GM19452 (cell line): ENCODE data around the gene TUBB1.
A peak's percentile ranks its signal among the peaks of the same experiment; 100 is the strongest.
"Not testable (repeated sequence)": the region's sequence is repeated elsewhere in the genome, so short reads cannot be mapped to it uniquely, and the experiment has no call there.

Experiments used
- ATAC-seq: cut with Tn5 transposase; IDR thresholded peaks from one replicate; pipeline ENCODE4 v1.9.1; 2021; ENCODE audit not compliant: unreplicated experiment

Gene TUBB1

DNA sequence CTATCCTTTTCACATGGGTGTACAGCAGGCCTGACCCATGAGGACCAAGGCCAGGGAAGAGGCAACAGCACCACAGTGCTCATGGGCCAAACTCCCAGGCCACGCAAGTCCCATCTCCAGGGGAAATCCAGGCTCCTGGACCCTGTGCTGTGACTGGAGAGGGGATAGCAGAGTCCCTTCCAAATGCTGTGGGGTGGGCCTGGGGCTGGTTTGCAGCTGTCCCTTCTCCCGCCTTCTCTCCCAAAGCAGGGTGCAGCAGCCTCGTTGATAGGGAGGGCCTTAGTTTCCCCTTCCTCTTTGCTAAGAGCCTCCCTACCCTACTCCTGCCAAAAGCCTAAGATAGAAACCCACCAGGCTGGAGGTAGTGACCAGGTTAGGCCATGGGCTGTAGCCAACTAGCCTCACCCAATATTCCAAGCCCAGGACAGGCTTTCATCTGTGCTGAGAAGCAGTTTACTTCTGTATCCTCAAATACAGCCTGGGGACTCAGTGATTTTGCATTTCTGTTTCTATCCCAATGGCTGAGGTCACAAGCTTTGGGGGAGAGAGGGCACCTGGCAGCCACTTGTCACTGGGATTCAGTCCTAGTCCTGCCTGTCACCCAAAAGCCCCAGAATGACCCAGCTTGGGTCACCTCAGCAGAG is 13.6 kb upstream of the TUBB1 start:
- ATAC-seq: no peak

DNA sequence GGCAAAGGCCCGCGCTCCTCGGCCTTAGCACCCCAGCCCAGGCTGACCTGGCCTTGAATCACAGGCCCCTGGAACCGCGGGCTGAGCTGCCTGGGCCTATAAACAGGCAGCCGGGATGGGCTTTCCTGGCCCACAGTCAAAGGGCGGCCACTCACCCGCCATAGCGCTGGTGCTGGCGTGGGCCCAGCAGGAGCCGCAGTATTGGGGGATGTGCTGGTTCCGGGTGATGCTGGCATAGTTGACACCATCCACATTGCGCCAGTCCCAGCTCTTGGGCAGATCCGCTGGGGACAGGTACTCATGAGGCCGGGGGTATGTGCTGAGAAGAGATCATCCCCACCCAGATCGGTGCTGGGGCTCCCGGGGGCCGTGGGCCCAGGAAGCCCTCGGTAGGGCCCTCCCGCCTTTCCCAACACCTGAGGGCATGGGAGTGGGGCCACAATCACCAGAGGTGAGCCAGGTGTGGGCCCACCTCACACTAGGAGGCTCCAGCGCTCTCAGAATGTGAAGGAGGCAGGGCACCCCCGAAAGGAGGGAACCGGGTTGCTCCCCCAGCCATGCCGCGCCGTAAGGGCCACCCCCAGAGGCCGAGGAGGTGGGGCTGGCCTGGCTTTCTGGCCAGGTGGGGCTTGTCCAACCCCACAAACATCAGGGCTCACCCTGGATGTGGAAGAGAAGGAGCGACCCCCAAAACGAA is 12.9 kb upstream of the TUBB1 start:
- ATAC-seq: no peak

DNA sequence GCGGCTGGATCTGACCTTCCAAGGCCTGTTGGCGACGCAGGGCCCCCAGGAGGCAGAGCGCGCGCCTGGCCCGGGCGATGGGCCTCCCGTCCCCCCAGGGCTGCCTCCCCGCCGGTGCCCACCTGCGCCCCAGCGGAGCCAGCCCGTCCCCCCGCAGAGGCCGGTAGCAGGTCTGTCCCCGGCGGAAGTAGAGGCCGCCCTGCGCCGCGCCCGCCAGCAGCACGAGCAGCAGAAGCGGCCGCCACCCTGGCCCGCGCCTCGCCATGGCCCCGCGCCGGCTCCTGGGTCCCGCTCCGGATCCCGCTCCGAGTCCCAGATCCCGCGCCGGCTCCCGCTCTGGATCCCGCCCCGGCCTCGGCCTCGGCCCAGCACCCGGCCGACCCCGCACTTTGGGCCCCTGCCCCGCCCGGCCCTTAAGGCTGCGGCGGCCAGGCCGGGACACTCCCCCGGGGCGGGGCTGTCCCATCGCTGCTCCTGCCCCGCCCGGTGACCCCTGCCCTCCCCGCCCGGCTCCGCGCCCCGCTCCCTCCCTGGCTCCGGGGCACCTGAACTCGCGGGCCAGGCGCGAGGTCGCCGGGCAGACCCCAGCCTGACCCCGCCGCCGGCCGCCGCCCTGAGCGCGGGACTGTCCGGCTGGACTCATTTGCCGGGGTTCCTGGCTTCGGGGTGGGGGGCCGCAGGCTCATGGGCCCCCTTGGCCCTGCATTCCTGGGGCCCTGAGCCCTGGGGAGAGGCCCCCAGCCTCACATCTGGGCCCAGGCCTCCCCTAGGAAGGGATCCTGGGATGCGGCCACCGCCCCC is 12.2 kb upstream of the TUBB1 start, which contains the start of gene CTSZ:
Gene CTSZ (minus strand): TSS at position 391 of the 801 bp plus-strand sequence. CDS start 126 bp downstream, at position 265.
- ATAC-seq: no peak

DNA sequence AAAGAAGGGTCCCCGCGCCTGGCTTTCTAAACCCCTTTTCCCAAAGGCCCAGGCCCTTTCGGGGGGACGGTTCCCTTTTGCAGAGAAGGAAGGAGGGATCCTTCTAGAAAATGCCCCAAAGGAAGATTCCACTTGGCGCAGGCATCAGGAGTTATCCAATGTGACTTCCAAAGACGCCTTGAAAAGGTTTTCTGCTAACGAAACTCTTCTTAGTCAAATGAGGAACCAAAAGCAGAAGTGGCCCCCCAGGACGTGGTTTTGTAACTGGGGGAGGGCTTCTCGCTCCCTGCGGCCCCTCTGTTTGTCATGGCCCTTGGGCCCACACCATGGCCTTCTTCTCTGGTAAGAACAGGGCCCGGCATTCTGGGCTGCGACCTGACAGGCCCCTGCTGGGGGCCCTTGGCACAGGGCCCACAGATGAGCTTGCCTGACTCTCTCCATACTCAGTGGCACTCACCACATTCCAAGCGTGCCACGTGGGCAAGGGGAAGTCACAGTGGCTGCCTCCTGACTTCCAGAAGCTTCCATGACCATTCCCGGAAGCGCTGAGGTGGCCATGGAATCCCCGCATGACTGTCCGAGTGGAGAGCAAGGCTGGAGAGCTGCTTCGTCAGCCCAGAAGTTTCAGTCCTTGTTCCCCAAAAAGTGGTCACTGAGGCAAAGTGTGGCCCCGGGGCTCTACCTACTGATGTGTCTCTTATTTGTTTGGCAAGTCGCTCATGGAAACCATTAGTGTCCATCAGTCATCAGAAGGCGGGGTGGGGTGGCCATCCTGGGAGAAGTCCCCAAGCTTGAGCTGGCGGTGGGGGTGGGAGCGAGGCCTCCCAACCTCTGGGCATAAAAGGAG is 11.3 kb upstream of the TUBB1 start:
- peak; percentile 33 for ATAC-seq

DNA sequence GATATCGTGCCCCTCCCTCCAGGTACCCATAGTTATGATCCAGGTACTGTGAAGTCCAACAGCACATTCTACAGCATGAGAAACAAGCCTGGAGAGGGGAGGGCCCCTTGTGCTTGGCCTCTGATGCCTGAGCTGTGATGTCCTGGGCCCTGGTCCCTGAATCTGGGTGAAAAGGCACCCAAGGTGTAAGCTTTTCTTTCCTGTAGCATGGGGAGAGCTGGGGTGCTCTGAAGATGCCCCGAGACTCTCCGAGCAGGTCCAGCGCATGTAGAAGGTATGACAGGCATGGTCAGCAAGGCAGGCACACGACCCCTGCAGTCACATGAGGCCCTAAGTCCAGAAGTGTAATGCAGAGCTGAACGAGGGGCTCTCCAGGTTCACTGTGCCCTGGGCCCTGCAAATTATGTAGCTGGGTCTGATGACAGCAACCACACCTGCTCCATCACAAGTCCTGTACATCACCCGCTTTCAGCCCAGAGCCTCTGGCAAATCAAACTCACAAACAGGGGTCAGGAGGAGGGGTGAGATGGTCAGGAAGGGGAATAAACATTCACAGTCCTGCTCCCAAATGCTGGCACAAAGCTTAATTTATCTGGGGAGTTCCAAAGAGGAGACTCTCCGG is 10.4 kb upstream of the TUBB1 start:
- ATAC-seq: no peak

DNA sequence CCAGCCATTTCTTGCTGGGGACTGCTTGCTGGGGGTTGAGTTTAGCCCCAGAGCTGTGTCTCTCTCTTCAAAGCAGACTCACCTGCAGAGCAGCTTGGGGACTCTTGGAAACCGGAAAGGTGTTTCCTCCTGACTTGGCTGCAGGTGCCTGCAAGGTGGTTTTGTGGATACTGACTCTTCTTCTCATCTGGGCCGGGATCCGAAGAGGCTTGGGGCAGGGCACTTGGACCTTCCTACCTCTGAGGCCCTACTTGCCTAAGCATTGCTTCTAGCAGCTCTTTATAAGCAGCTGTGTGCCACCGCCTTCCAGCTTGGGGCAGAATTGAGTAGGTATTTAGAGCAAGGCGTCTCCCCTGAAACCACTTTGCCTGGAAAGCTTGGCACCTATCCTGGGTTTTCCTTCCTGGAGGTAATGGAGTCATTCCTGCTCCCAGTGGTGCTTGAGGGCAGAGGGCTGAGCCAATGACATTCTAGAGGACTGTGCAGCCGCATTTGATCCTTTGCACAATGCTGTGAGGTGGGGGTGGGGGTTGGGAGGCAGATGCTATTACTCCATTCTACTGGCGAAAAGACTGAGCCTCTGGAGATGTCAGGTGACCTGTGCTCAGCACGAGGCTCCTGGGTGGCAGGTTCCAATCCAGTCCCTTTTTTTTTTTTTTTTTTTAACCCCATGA is 8.8 kb upstream of the TUBB1 start:
- ATAC-seq: no peak

DNA sequence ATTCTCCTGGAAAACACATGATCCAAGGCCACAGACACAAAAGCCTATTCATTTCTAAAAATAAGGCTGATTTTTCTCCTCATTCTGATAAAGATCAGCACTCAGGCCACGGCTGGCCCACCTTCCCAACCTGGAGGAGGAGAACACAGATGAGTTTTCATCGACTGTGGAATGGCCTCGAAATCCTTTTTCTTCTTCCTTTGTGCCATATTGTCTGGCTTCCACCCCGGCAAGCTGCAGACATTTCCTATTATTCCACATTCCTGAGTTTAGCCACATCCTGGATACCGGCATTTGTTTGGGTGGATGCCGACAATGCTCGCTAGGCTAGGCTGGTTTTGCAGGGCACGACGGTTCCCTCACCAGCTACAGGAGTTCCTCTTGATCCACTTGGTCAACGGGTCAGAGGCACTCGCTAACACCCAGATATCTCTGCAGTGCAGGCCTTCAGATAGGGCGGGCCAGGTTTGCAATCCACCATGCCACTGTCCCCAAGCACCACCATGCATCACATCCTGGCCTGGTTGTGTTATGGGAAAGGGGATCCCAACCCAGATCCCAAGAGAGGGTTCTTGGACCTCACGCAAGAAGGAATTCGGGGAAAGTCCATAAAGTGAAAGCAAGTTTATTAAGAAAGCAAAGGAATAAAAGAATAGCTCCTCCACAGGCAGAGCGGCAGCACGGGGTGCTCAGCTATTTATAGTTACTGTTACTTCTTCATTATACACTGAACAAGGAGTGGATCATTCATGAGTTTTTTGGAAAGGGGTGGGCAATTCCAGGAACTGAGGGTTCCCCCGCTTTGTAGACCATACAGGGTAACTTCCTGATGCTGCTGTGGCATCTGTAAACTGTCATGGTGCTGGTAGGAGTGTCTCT is 8.0 kb upstream of the TUBB1 start:
- ATAC-seq: no peak

DNA sequence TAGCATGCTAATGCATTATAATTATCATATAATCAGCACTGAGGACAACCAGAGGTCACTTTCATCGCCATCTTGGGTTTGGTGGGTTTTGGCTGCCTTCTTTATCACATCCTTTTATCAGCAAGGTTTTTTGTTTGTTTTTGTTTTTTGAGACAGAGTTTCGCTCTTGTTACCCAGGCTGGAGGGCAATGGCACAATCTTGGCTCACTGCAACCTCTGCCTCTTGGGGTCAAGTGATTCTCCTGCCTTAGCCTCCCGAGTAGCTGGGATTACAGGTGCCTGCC is 7.4 kb upstream of the TUBB1 start:
- ATAC-seq: not testable (repeated sequence)

DNA sequence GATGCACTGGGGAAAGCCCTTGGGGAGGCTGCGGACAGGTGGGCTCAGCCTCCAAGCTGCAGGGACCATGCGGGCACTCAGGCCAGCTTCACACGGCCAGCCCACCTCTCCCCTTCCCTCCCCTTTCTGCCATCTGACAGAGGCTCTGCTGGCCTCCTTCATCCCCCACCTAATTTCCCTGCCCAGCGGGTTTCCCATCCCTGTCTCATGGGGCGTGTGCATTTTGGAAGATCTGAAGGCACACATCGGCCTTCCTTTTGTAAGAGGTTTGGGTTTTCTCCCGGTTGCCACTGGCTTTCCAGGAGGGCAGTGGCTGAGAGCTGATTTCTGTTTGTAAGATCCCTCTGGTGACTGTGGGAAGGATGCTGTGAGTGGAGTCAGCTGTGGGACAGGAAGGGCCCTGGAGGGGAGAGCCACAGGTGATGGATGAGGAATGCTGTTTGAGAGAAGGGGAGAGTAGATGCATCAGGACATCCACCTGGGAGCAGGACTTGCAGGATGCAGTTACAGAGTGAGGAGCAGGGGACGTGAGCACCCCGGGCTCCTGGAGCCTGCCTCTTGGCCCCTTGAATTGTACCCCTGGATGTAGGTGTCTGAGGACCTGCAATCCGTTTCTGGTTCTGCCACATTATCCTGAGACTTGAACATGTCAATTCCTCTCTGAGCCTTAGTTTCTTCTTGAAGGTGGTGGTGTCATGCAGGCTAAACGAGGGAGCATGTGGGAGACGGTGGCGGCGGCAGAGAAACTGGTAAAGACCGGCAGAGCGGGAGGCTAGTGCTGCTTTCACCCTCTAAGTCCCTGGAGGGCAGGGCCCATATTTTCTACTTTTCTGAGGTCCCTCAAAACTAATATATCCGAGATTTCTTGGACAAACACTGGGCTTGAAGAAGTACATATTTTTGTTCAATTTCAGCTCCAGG is 5.9 kb upstream of the TUBB1 start:
- no peak for ATAC-seq

DNA sequence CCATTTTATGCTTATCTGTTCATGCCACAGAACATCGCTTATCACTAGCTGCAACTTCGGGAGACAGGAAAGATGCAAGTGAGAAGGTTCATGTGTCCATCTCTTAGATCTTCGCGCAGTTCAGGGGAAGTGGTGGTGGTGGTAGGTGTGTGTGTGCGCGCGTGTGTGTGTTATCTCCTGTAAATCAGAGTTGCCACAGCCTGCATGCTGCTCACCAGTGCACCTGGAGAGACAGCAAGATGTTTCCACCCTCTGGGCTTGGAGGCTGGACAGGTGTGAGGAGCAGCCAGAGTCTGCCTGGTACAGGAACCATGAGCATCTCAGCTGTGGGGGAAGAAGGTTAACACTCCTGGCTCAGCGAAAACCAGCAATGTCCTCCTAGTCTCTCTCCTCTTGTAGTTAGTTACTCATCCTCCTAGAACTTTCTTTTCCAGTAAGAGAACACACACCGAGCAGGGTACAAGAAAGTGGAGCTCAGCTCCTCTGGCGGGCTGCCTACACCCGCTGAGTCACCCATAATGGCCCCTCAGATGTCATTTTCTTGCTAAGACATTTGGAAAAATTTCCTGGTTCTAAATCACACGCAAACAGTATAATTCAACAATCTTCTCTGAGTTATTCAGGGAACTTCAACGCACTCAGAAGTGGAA is 5.1 kb upstream of the TUBB1 start:
- ATAC-seq: no peak

DNA sequence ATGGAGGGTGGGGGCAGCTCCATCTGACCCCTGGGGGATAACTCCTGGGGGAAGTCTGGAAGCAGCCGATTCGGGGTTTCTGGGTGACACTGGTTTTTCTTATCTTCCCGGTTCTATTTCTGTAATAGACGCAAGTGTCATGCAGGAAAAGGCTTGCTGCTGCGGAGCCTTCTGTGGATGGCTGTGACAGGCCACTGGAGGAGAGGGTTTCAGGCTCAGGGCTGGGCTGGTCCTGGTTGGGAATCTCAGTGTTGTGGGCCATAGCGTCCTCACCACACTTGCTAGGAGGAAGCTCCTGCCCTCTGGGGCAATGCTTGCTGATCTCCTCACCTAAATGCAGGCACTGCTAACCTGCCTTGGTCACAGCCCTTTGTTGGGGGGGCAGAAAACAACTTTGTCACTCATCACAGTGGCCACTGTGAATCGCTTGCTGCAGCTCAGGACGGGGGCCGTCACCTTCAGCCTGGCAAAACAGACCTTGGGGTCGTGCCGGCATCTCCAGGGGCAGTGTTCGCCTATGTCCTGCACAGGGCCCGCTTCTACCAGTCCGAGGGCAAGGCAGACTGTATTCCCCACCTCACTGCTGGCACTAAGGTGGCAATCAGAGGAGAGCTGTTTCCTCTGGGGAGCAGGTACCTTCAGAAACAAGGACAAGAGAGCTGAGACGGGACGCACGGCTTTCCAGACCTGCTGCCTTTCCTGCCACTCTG is 4.4 kb upstream of the TUBB1 start:
- ATAC-seq: no peak

DNA sequence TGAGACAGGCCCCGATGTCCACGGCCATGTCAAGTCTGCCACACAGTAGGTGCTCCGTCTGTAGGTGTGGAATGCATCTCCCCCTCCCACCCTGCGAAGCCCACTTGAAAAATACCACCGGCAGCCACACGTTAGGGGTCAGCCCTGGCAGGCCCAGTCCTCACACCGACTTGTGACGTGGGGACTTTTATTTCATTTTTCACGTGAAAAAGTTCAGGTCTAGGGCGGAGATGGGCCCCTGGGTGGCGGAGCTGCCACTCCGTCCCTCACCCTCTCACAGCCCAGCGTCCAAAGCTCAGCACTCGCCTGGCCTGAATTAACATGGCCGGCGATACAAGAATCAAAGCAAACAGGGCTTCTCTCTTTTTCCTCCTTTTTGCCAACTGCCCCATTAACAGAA is 3.8 kb upstream of the TUBB1 start:
- no peak for ATAC-seq

DNA sequence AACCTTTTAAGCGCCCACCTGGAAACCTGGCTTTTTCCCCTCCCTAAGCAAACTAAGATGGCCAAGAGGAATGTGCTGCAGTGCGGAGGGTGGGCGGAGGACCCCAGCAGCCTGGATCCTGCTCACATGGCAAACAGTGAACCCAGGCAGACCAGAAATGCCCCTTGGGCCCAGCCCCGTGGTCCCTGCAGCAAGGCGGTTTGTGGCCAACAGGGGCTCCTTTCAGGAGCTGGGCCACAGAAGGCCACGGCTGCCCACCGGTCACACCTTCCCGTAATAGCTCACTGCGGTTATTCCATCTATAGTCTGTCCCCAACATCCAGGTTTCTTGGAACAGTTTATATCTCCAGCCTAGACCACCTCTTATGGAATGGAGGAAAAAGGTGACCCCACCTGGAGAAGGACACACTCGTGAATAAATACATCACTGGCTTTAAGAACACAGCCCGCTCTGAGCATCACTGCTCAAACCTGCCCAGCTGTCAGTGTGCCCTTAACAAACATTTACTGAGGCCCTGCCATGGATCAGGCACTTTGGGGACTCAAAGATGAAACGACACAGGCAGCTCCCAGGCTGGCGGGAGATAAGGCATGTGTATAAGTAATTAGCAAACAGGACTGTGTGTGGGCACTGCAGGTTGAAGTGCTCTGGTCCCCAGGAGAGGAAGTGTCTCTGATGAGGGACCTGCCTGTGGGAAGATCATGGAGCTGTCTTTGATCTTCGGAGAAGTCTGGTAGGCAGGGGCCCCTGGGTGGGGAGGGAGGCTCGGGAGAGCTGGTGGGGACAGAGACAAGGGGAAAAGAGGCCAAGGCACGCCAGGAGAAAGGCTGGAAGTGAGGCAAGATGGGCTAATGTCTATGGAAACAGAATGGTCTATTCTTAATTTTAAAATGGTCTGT is 3.2 kb upstream of the TUBB1 start:
- no peak for ATAC-seq

DNA sequence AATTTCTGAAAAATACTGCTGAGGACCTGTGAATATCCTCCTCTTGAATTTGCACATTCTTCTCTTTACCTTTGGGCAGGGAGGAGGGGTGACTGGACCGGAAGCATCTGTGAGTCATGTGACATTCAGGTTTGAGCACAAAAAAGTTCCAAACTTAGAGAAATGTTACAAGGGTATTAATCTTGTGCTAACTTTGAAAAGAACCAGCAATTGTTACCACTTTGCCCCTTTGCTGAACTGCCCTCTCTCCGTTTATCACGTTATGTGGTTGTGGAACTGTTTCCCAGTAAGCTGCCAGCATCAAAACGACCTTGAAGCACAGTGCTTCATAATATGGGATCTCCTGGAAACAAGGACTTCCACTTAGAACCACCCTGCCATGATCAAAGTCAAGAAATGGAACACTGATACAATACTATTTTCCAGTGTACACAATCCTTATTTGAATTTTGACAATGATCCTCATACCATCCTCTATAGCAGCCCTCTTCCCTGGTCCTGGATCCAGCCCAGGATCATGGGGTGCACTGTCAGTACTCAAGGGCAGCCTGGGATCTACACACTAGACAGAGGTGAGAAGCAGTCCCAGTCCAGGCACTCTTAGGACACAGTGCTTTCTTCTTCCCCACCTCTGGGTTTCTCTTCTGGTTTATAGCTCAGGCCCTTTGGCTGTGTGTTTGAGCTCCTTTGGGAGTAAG is 2.3 kb upstream of the TUBB1 start:
- no peak for ATAC-seq

DNA sequence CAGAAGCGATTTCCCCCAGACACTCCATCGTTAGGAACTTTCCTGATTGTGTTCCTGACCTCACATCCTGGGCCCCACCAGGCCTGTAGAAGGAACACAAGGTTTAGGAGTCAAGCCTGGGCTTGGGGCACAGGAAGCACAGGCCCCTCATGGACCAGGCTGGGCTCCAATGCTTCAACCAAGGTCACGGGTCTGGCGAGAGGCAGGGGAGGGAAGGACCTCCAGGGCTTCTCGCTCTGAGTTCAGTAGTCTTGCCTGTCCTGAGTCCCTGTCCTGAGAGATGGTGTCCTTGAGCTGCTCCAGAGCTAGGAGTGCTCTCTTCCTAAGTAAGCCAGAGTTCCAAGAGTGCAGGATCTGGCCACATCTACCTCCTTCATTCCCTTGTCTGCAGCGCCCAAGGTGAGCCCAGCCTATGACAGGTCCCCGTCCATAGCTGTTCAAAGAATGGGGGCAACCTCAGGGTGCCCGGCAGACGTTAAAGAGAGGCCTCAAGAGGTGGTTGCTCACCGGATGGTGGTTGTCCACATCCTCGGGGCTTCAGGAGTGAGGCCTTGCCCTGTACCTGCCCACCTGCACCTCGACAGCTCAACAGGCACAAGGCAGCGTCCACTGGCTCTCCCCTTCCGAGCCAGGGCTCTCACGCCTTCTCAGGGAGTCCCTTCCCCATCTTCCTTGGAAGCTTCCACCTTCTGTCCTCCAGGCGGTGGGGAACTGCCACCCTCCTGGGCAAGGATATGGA is 1.6 kb upstream of the TUBB1 start:
- no peak for ATAC-seq
